CD4-positive, alpha-beta T cell treated with Interleukin-15 for 4 hours (primary cell): ENCODE results near the gene LIG4.

Experiments used
- DNase-seq: peaks from one replicate; pipeline ENCODE4 v3.0.0-alpha.2; 2020; ENCODE audit warnings: low spot score

LIG4 gene

DNA sequence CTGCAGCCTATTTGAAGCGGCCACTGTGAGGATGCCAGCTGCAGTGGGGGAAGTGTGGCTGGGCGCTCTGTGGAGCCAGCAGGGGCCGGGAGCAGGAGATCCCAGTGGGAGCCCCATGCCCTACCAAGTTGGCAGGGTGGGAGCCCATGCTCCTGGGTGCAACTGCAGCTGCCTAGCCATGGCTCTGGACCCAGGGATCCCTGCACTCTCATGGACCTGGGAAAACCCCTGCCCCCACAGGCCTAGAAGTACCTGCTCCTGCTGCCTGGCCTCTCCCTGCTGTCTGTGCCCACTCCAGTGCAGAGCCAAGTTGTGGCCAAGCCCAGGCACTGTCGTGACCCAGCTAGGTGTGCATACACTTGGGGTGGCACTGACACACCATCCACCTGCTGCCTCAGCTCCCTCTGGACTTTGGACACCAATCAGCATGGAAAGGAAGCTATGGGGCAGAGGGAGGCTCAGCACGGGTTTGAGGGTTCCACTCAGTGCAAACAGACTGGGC lies 20.9 kb downstream of the LIG4 start:
- no peak for DNase-seq

DNA sequence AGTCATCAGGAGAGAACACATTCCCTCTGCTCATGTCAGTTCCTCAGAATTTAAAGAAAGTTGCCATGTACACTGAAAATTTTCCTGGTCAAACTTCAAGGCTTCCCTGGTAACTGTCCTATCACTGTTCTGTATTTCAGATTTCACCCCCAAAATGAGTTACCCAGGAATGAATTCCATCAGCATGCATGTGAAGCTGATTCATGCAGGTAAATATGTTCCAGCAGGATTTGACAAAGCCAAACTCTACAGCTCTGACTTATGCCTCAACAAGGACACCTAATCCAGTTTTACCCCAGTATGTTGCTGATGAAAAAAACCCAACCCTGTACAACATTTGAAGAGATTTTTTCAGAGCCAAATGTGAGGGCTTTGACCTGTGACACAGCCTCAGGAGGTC lies 21.5 kb downstream of the LIG4 start:
- DNase-seq: no peak

GRCh38 chr13:108190897-108191296 lies 24.4 kb downstream of the LIG4 start:
- DNase-seq: no peak

DNA sequence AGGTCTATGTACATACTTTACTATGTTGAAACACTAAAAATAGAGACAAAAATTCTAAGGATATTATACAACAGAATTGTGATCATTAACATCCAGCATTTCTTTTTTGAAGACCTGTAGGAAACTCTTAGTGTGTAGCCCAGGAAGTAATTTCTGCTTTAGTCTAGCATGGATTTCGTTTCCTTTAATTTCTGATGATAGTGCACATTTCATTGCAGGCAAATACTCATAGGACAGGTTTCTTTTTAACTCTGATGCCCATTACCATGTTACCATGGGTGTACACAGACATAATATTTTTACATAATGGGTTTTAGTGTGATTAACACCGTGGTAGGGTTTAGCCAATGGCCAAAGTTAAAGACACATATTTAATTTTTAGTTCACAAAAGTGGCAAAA lies 27.1 kb downstream of the LIG4 start:
- DNase-seq: no peak

GRCh38 chr13:108185223-108185622 lies 30.1 kb downstream of the LIG4 start:
- DNase-seq: no peak

- DNase-seq: no peak
These were observed 32.7 kb downstream of the LIG4 start for GRCh38 chr13:108182652-108183051.

DNA sequence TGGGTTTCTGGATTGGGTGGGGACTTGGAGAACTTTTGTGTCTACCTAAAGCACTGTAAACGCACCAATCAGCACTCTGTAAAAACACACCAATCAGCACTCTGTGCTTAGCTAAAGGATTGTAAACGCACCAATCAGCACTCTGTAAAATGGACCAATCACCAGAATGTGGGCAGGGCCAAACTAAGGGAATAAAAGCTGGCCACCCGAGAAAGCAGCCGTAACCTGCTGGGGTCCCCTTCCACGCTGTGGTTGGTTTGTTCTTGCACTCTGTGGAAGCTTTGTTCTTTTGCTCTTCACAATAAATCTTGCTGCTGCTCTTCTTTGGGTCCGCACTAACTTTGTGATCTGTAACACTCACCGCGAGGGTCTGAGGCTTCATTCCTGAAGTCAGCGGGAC lies 37.3 kb downstream of the LIG4 start:
- no peak for DNase-seq

- DNase-seq: peak; percentile 44
These were observed 38.6 kb downstream of the LIG4 start for GRCh38 chr13:108176685-108177274.

DNA sequence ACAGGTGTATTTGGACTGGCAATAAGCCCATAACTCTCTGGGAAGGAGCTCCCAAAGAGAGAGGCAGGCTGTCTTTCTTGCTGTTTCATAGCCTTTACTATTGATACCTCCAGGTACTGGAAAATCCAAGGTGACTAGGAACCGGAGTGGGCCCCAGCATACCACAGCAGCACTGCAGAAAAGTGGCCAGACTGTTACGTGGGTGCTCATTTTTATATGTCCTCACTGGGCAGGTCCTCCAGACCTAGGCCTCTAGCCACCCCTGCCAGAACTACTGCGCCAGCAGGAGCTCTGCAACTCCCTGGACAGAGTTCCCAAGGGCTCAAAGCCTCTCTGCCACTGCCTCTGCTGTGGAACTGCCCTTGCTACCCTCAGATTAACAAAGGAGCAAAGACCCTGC lies 46.4 kb downstream of the LIG4 start:
- DNase-seq: no peak

DNA sequence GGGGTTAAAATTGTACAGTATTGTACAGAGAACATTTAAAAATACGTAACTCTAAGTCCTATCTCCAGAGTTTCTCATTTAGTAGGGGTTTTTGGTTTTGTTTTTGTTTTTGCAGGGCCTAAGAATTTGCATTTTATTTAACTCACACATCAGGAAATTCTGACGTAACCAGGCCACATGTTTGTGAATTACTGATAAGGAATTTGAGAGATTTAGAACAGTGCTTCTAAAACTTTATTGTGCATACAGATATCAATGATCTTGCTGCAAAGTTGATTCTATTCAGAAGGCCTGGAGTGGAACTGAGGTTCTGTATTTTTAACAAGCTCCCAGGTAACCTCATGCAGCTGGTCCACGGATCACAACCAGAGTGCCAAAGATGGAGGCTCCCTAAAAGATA lies 49.3 kb downstream of the LIG4 start:
- DNase-seq: no peak

GRCh38 chr13:108158746-108159145 lies 56.6 kb downstream of the LIG4 start:
- DNase-seq: no peak
